AG09309 (cell line): Measurements from ENCODE around the gene DEXI.

Experiments used
- DNase-seq: peaks from one replicate; pipeline ENCODE4 v3.0.0-alpha.2; 2010; ENCODE audit warnings: low read depth
- H3K4me3 ChIP-seq: 2 replicates; pipeline ENCODE4 v1.5.1; 2011; ENCODE audit warnings: mild to moderate bottlenecking, low read depth, low read length, moderate library complexity; ENCODE audit not compliant: control insufficient read depth
- CTCF ChIP-seq: IDR thresholded peaks from 2 replicates; pipeline ENCODE4 v1.5.1; 2011; ENCODE audit warnings: mild to moderate bottlenecking, low read depth, low read length, inconsistent platforms; ENCODE audit not compliant: insufficient read depth, control insufficient read depth; ENCODE audit errors: missing control alignments

The DEXI gene

DNA sequence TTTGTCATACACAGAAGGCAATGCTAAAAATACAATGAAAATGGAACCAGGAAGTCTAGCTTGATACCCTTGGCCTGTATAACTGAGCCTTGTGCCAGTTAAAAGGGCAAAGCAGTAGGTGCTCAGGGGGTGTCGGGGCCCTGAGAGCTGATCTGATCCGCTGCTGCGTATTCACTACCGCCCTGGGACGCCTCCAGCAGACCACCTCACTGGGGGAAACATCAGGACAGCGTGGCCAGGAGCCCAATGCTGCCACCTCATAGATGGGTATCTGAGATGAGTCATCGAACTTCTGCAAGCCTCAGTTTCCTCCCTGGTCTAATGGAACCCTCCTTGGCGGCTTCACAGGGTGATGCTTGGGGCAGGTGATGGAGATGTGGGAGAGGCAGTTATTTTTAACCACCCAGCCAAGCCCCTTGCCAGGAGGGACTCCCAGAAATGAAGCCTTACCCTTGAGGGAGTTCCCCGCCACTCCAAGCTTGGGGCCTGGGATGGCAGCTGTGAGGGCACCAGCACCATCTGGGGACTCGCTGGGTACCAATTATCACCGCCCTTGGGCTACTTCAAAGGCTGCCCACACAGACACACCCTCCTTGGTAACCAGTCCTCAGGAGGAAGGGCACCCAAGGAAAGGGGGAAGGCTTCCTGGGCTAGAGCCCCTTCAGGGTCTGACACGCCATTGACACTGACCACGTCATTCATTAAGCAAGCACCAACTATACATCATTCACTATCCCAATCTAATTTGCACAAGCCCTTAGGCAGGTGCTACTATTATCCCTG lies 7.8 kb downstream of the DEXI start:
- no peak for DNase-seq
- TF ChIP-seq CTCF = no peak

DNA sequence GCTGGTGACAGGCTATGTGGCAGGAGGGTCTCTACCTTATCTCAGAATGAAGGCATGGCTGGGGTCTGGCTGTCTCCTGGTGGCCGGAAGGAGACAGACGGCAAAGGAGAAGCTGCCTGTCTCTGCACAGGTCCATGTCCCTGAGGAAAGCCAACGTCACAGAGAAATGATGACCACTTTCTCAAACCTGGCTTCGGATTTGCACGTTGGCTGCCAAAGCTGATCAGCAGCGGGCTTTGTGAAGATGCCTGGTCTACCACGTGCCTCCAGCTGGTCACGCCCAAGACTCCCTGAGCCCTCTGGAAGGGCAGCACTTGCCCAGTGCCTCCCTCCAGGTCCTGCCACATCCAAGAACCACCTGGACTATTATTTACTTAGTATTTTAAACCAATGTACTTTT lies 8.4 kb downstream of the DEXI start:
- no peak for DNase-seq
- H3K4me3 ChIP-seq = no peak overlapping the region
- TF ChIP-seq CTCF = no peak

More for the DNA sequence above, 7.8 kb downstream of the DEXI start:
- H3K4me3 ChIP-seq = no peak overlapping the region

GRCh38 chr16:10932959-10933710 lies 9.1 kb downstream of the DEXI start:
- no peak overlapping the region for H3K4me3 ChIP-seq
- no peak for DNase-seq
- TF ChIP-seq CTCF = no peak

DNA sequence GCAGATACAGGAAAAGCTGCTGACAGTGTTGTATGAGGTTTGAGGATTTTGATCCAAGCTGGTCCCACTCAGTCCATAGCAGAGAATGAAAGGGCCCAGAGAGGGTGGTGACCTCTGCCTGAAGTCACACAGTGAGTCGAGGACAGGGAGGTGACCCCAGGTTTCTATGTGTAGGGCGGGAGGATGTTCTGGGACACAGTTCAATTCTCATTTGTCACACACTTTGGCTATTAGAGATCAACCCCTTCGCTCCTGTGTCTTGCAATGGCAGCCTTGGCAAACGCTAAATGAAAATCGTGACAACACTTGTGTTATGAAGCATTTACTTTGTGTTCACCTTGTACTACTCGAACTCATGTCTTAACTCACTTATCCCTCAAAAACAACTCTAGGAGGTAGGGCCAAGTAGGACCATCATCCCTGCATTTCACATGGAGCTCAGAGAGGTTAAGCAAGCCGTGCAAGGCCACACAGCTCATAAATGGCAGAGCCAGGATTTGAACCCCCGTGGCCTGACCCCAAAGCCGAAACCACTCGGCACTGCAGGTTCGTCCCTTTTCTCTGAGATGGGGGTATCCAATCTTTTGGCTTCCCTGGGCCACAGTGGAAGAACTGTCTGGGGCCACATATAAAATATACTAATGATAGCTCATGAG lies 10.2 kb downstream of the DEXI start:
- no peak for TF ChIP-seq CTCF
- no peak for DNase-seq
- H3K4me3 ChIP-seq = no peak overlapping the region

DNA sequence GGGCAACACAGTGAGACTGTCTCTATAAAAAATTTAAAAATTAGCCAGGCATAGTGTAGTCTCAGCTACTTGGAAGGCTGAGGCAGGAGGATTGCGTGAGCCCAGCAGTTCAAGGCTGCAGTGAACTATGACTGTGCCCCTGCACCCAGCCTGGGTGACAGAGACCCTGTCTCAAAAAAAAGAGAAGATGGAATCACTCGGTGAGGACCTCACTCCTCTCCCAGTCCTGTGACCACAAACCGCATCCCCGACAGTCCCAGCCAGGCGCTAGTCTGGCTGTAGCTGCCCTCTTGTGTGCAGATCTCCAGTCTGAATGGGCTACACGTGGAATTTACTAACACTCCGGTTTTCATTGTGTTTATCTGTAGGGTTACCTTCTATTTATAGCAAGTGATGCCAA lies 11.1 kb downstream of the DEXI start:
- H3K4me3 ChIP-seq = no peak overlapping the region
- DNase-seq = no peak
- no peak for TF ChIP-seq CTCF

DNA sequence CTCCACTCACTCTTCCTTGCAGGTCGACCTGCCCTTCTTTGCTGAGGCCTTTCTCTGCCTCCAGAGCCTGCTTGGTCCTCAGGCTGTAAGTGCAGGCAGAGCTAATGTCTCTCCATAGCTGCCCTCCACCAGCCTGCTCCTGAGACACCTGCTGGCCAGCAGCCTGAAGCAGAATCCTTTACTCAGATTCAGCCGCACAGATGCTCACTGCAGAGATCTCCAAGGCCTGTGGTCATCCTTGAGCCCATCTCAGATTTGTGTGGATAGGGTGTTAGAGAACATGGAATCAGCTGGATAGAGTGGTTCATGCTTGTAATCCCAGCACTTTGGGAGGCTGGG lies 11.5 kb downstream of the DEXI start:
- no peak overlapping the region for H3K4me3 ChIP-seq
- no peak for TF ChIP-seq CTCF
- no peak for DNase-seq
